DOHH2 (cell line): ENCODE measurements around the gene RNF217.

Source experiments
- EZH2phosphoT487 ChIP-seq: fragments of 200-600 bp; sonication (generic); IDR thresholded peaks from 2 replicates; pipeline ENCODE4 v1.6.1; 2017; ENCODE audit warnings: borderline replicate concordance, mild to moderate bottlenecking, antibody characterized with exemption, low read length, moderate library complexity, mixed read lengths
- TF ChIP-seq, protein P1 (sequence below): fragments of 200-600 bp; sonication (generic); IDR thresholded peaks from one replicate; pipeline ENCODE4 v1.5.1; 2014; ENCODE audit warnings: antibody characterized with exemption, mild to moderate bottlenecking, low read depth, low read length; ENCODE audit not compliant: poor library complexity, severe bottlenecking

DNA sequence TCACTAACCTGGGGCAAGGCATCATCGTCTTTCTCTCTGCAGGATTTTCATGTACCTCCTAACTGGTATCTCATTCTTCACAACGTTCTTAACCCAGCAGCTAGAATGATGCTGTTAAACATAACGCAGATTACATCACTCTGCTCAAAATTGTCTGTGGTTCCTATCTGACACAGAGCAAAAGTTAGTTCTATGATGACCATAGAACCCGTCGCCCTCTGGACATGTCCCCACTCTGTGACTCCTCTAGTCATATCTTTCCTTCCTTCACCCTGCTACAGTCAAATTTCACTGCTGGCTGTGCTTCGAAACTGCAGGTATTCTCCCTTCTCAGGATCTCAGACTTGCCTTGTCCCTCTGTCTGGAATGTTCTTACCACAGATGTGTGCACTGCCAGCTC is 103.9 kb downstream of the RNF217 start:
- TF ChIP-seq, protein P1, sequence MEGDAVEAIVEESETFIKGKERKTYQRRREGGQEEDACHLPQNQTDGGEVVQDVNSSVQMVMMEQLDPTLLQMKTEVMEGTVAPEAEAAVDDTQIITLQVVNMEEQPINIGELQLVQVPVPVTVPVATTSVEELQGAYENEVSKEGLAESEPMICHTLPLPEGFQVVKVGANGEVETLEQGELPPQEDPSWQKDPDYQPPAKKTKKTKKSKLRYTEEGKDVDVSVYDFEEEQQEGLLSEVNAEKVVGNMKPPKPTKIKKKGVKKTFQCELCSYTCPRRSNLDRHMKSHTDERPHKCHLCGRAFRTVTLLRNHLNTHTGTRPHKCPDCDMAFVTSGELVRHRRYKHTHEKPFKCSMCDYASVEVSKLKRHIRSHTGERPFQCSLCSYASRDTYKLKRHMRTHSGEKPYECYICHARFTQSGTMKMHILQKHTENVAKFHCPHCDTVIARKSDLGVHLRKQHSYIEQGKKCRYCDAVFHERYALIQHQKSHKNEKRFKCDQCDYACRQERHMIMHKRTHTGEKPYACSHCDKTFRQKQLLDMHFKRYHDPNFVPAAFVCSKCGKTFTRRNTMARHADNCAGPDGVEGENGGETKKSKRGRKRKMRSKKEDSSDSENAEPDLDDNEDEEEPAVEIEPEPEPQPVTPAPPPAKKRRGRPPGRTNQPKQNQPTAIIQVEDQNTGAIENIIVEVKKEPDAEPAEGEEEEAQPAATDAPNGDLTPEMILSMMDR, result no peak
- no peak for TF ChIP-seq EZH2phosphoT487
